Panc1 (cell line): ENCODE data around the gene EXT2. TPM values are rescaled to one million over a fixed set of nuclear protein-coding genes. Genes with fewer than 3 reads are reported as not detected.

Experiments
- ATAC-seq: fragments of 200-7000 bp; cut with Tn5 transposase; 2 replicates; pipeline ENCODE4 v1.9.1; 2020; ENCODE audit warnings: mild to moderate bottlenecking, moderate library complexity
- BruUV-seq: library from RNA; stranded (reverse); fragments of 400-500 nt; replicated peaks from 2 replicates; lab custom pipeline; 2021; lab: Mats Ljungman, UMichigan
- CTCF ChIA-PET: fragments of 300-600 bp; sonication (Branson Sonifier 250); formaldehyde crosslinking; loops from one replicate; lab custom pipeline; 2022; ENCODE audit warnings: antibody characterized with exemption; lab: Charles Lee
- POLR2A ChIA-PET: fragments of 300-600 bp; sonication (Branson Sonifier 250); formaldehyde crosslinking; loops from one replicate; lab custom pipeline; 2022; ENCODE audit warnings: antibody characterized with exemption; lab: Charles Lee
- DNase-seq: peaks from one replicate; pipeline ENCODE4 v3.0.0-alpha.2; 2010; ENCODE audit warnings: low read depth, low spot score
- H3K27ac ChIP-seq: 2 replicates; pipeline ENCODE4 v1.5.1; 2011; ENCODE audit warnings: mild to moderate bottlenecking, low read length, inconsistent platforms
- H3K27me3 ChIP-seq: fragments of 200-500 bp; sonication (Bioruptor generic); 2 replicates; pipeline ENCODE4 v1.6.0; 2014; ENCODE audit warnings: low read length, inconsistent platforms; ENCODE audit not compliant: control insufficient read depth, insufficient read depth
- H3K36me3 ChIP-seq: fragments of 200-500 bp; sonication (Bioruptor generic); 2 replicates; pipeline ENCODE4 v1.5.1; 2014; ENCODE audit warnings: inconsistent platforms, mild to moderate bottlenecking, low read length, moderate library complexity; ENCODE audit not compliant: control insufficient read depth, insufficient read depth
- H3K4me1 ChIP-seq: 2 replicates; pipeline ENCODE4 v1.5.1; 2011; ENCODE audit warnings: inconsistent platforms, mild to moderate bottlenecking, low read length, moderate library complexity; ENCODE audit not compliant: control insufficient read depth, insufficient read depth
- H3K4me3 ChIP-seq, 2 experiments: 2 replicates each; pipeline ENCODE4 v1.5.1; 2011 to 2012; ENCODE audit warnings: low read depth in 2 of 2, low read length in 2 of 2, mild to moderate bottlenecking in 2 of 2, inconsistent platforms in 1 of 2, moderate library complexity in 1 of 2
- H3K9me3 ChIP-seq: fragments of 200-500 bp; sonication (Bioruptor generic); 2 replicates; pipeline ENCODE4 v1.5.1; 2014; ENCODE audit warnings: low read depth, mild to moderate bottlenecking, inconsistent platforms, low read length, moderate library complexity; ENCODE audit not compliant: control insufficient read depth, insufficient read depth
- CTCF ChIP-seq: fragments of 450-650 bp; IDR thresholded peaks from 2 replicates; pipeline ENCODE4 v1.5.1; 2017; ENCODE audit warnings: mild to moderate bottlenecking
- POLR2AphosphoS5 ChIP-seq: IDR thresholded peaks from 2 replicates; pipeline ENCODE4 v1.6.1; 2012; ENCODE audit warnings: mild to moderate bottlenecking, low read depth, low read length, moderate library complexity
- REST ChIP-seq, 2 experiments: IDR thresholded peaks; 2 replicates each; pipeline ENCODE4 v1.6.1; 2011 to 2012; ENCODE audit warnings: low read depth in 2 of 2, control low read depth in 1 of 2, low read length in 1 of 2, mild to moderate bottlenecking in 1 of 2, moderate library complexity in 1 of 2; ENCODE audit not compliant: insufficient read depth in 1 of 2
- SIN3A ChIP-seq: IDR thresholded peaks from 2 replicates; pipeline ENCODE4 v1.6.1; 2012; ENCODE audit warnings: low read depth, mild to moderate bottlenecking, low read length, moderate library complexity, borderline replicate concordance; ENCODE audit not compliant: insufficient read depth
- TCF7L2 ChIP-seq: IDR thresholded peaks from 2 replicates; pipeline ENCODE4 v1.6.1; 2011; ENCODE audit warnings: mild to moderate bottlenecking, low read depth, low read length, inconsistent platforms
- in situ Hi-C: cut with HindIII; loops from 2 replicates; pipeline ENCODE4 v1.10.0; 2016; ENCODE audit warnings: low sequenced_read_pairs, low pct_unique_long_range_greater_than_20kb
- intact Hi-C: fragments of 100-400 bp; cut with micrococcal nuclease; formaldehyde crosslinking; loops from one replicate; pipeline ENCODE4 v1.10.0; 2022; ENCODE audit not compliant: unreplicated experiment
- total RNA-seq: library from RNA; stranded (reverse); gene quantifications from one replicate; pipeline ENCODE4 v1.2.1, GENCODE V29; 2021; ENCODE audit not compliant: unreplicated experiment

EXT2 gene
- total RNA-seq, 1 experiment from 2014 or later: 57.5 TPM

GRCh38 chr11:44190883-44191230 lies 95.4 kb downstream of the EXT2 start:
- ATAC-seq: no peak

GRCh38 chr11:44191322-44192016 lies 96.0 kb downstream of the EXT2 start:
- CTCF ChIA-PET: interaction anchor here (0.6 kb wide), 1 partner anchor 30 kb away, joined by 5 read pairs; no protein-coding TSS in a partner anchor
- no peak for TF ChIP-seq REST (IDR thresholded peaks at IDR 0.05; ENCODE audit: insufficient read depth in 1 of 2, low read depth in 2 of 2, low read length in 1 of 2)
- no peak for TF ChIP-seq TCF7L2
- no peak for TF ChIP-seq SIN3A
- BruUV-seq: no TSS peak
- Histone ChIP-seq H3K27ac (no peak overlapping the region), H3K36me3 (no peaks in the 10 kb centered on the region), H3K9me3 (peaks cover 8% of the 10 kb centered on the region; the same call in 1 of the 2 replicates), H3K4me3 (no peak overlapping the region), H3K27me3 (no peaks in the 10 kb centered on the region), H3K4me1 (0 out of 2 replicates have a peak, but pooled peaks cover 2% of the 10 kb centered on the region)
- in situ Hi-C loops (no loop called here), intact Hi-C loops (no loop called here)
- DNase-seq (no peak), ATAC-seq (no peak)
- POLR2A ChIA-PET: no interaction called here

More at GRCh38 chr11:44190883-44191230, 95.4 kb downstream of the EXT2 start:
- intact Hi-C loops (no loop called here), in situ Hi-C loops (no loop called here)
- BruUV-seq: no TSS peak
- 0 out of 2 replicates have a peak, but pooled peaks cover 2% of the 10 kb centered on the region for H3K4me1 ChIP-seq
- no peak overlapping the region for H3K4me3 ChIP-seq
- DNase-seq: no peak
- ChIA-PET POLR2A (no interaction called here), CTCF (interaction anchor here (0.6 kb wide), 1 partner anchor 29 kb away, joined by 5 read pairs; no protein-coding TSS in a partner anchor)
- H3K27me3 ChIP-seq: no peaks in the 10 kb centered on the region
- no peaks in the 10 kb centered on the region for H3K36me3 ChIP-seq
- H3K9me3 ChIP-seq: peaks cover 8% of the 10 kb centered on the region; the same call in 1 of the 2 replicates
- H3K27ac ChIP-seq: no peak overlapping the region
- TF ChIP-seq TCF7L2 (no peak), REST (IDR thresholded peaks at IDR 0.05; ENCODE audit: insufficient read depth in 1 of 2, low read depth in 2 of 2, low read length in 1 of 2) (no peak), SIN3A (no peak), CTCF (no peak), POLR2AphosphoS5 (no peak)
